PFSK-1 (cell line): ENCODE measurements around the gene ENTPD1.

Experiments
- POLR2AphosphoS5 ChIP-seq: IDR thresholded peaks from 2 replicates; pipeline ENCODE4 v1.6.1; 2012; ENCODE audit warnings: low read depth, mild to moderate bottlenecking, control low read depth, low read length, moderate library complexity
- REST ChIP-seq, 2 experiments: IDR thresholded peaks; 2 replicates each; pipeline versions ENCODE4 v1.6.1 to v1.8.0; 2011 to 2012; ENCODE audit warnings: low read depth in 2 of 2, low read length in 2 of 2, control low read depth in 1 of 2, inconsistent platforms in 1 of 2, mild to moderate bottlenecking in 1 of 2, moderate library complexity in 1 of 2; ENCODE audit not compliant: insufficient read depth in 1 of 2
- SIN3A ChIP-seq: IDR thresholded peaks from 2 replicates; pipeline ENCODE4 v1.6.1; 2012; ENCODE audit warnings: mild to moderate bottlenecking, low read length, moderate library complexity, borderline replicate concordance; ENCODE audit not compliant: insufficient read depth
- TAF1 ChIP-seq: IDR thresholded peaks from 2 replicates; pipeline ENCODE4 v1.6.1; 2012; ENCODE audit warnings: low read length, control low read depth, borderline replicate concordance; ENCODE audit not compliant: insufficient read depth

- TF ChIP-seq SIN3A (no peak), TAF1 (no peak), REST (IDR thresholded peaks at IDR 0.05; ENCODE audit: insufficient read depth in 1 of 2, low read depth in 2 of 2, low read length in 2 of 2) (no peak), POLR2AphosphoS5 (no peak)
Measured at GRCh38 chr10:95815133-95815532, 59.2 kb downstream of the ENTPD1 start.
